ENCODE data around the gene SHISA2. TPM values are rescaled to one million over a fixed set of nuclear protein-coding genes. Genes with fewer than 3 reads are reported as not detected.

SHISA2 gene
- polyA plus RNA-seq, 10 donors: 26.8 to 74.5 (median 52.5) TPM

- peak in 2 of 3 donors; percentile 47 to 81 for DNase-seq
Measured at GRCh38 chr13:26051231-26051656, 572 bp downstream of the SHISA2 start.

GRCh38 chr13:26050568-26051230 lies 1.1 kb downstream of the SHISA2 start:
- peak; percentile 47 to 87 (median 71) for DNase-seq

- peak in 1 of 3 donors; percentile 29 for DNase-seq
Measured at GRCh38 chr13:26048741-26049140, 3.1 kb downstream of the SHISA2 start.

- DNase-seq: no peak
Measured at GRCh38 chr13:26047040-26047439, 4.8 kb downstream of the SHISA2 start.

- no peak for DNase-seq
Measured at GRCh38 chr13:26046639-26047038, 5.2 kb downstream of the SHISA2 start.

- DNase-seq: no peak
Measured at GRCh38 chr13:26045142-26045541, 6.7 kb downstream of the SHISA2 start.

GRCh38 chr13:26042785-26043184 lies 9.0 kb downstream of the SHISA2 start:
- no peak for DNase-seq

- DNase-seq: no peak
Measured at GRCh38 chr13:26041444-26041843, 10.4 kb downstream of the SHISA2 start.

GRCh38 chr13:26038931-26039475 lies 12.8 kb downstream of the SHISA2 start:
- no peak for DNase-seq

- peak in 2 of 3 donors; percentile 27 to 45 for DNase-seq
Measured at GRCh38 chr13:26037302-26037701, 14.5 kb downstream of the SHISA2 start.

GRCh38 chr13:26036383-26036782 lies 15.4 kb downstream of the SHISA2 start:
- no peak for DNase-seq

GRCh38 chr13:26034018-26034417 lies 17.8 kb downstream of the SHISA2 start:
- DNase-seq: no peak

GRCh38 chr13:26030331-26030730 lies 21.5 kb downstream of the SHISA2 start:
- no peak for DNase-seq

GRCh38 chr13:26029581-26030136 lies 22.2 kb downstream of the SHISA2 start:
- no peak for DNase-seq

GRCh38 chr13:26026211-26026610 lies 25.6 kb downstream of the SHISA2 start:
- DNase-seq: no peak

GRCh38 chr13:26025771-26026170 lies 26.0 kb downstream of the SHISA2 start:
- peak in 1 of 3 donors; percentile 39 for DNase-seq

GRCh38 chr13:26025196-26025595 lies 26.6 kb downstream of the SHISA2 start:
- peak in 2 of 3 donors; percentile 23 to 57 for DNase-seq

GRCh38 chr13:26024558-26024957 lies 27.3 kb downstream of the SHISA2 start:
- DNase-seq: no peak

- peak; percentile 56 to 73 (median 72) for DNase-seq
Measured at GRCh38 chr13:26022538-26023292, 29.1 kb downstream of the SHISA2 start.

- no peak for DNase-seq
Measured at GRCh38 chr13:26021956-26022355, 29.9 kb downstream of the SHISA2 start.

GRCh38 chr13:26021516-26021915 lies 30.3 kb downstream of the SHISA2 start:
- no peak for DNase-seq

- no peak for DNase-seq
Measured at GRCh38 chr13:26020891-26021290, 30.9 kb downstream of the SHISA2 start.

Data from muscle of back (tissue), 11 donors.